Stimulated activated CD8-positive, alpha-beta memory T cell treated with anti-CD3 and anti-CD28 coated beads, Interleukin-15, amount 100 ng/mL, for 48 hours (primary cell): ENCODE data around the gene IL17D.
"Not testable (repeated sequence)": the region's sequence is repeated elsewhere in the genome, so short reads cannot be mapped to it uniquely, and the experiment has no call there.

ENCODE experiments used
- DNase-seq, 2 donors: peaks; one replicate each; pipeline ENCODE4 v3.0.0-alpha.2; 2020; ENCODE audit warnings: low read depth in 2 of 2

The IL17D gene

DNA sequence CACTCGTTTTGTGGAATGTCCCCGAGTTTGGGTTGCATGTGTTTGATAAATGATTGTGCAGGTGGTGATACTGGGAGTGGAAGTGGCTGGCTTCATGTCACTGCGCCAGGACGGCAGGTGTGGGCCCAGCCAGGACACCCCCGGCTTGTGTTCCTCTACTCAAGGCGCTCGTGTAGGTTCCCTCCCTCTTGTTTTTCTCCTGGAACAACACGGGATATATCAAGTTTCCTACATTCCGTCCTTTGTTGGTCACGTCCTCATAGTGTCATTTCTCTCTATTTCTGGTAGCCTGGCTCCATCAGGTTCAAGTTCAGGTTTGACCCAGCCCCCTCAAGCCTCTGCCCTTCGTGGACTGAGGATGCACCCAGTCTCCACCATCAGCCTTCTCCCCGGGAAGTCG is 16.3 kb downstream of the IL17D start:
- DNase-seq: no peak

DNA sequence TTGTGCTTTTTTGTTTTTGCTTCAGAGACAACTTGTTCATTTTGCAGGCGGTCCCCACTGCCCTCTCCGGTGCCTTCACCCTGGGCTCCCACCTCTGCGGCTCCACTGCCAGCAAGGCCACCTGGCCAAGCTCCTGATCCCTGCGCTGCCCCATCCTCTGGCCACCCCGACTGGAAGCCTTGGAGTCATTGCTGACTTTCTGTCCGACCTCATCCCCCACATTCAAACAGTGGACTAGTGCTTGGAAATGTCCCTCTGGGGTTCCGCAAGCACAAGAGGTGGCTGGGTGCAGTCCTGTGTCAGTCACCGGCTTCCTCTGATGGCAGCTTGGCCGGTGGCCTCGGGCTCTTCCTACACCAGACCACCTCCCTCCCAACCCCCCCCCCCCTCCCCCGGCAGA is 17.0 kb downstream of the IL17D start:
- no peak for DNase-seq

DNA sequence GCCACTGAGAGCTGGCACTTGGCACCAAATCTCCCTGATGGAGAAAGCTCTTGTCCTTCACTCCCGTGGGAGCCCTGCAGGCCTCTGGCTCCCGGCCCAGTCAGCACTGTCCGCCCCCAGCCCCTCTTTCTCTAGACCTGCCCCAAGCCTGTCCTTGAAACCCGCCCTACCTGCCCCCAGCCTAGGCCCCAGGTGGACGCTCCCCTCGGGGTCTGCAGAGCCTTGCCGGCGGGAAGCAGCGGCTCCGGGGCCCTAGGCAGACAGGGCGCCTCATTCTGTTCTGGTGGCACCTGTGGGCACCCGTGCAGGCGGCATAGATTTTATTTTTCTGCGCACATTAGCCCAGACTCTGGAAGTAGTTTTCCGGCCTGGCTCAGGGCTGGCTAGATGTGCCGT is 17.6 kb downstream of the IL17D start:
- no peak for DNase-seq

- DNase-seq: no peak
Observed at GRCh38 chr13:20721454-20722357, 18.2 kb downstream of the IL17D start.

- no peak for DNase-seq
Observed at GRCh38 chr13:20727856-20728255, 24.4 kb downstream of the IL17D start.

GRCh38 chr13:20728579-20729311 is 25.2 kb downstream of the IL17D start:
- DNase-seq: no peak

- DNase-seq: no peak
Observed at GRCh38 chr13:20729633-20730585, 26.4 kb downstream of the IL17D start.

DNA sequence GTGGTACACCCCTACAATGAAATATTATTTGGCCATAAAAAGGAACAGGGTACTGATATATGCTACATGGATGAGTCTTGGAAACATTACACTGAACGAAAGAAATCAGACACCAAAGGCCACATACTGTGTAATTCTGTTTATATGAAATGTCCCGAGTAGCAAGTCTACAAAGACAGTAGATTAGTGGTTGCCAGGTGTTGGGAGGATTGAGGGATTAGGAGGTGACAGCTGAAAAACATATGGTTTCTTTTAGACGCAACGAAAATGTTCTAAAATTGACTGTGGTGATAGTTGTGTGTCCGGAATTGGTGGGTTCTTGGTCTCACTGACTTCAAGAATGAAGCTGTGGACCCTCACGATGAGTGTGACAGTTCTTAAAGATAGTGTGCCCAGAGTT is 35.1 kb downstream of the IL17D start:
- no peak for DNase-seq

DNA sequence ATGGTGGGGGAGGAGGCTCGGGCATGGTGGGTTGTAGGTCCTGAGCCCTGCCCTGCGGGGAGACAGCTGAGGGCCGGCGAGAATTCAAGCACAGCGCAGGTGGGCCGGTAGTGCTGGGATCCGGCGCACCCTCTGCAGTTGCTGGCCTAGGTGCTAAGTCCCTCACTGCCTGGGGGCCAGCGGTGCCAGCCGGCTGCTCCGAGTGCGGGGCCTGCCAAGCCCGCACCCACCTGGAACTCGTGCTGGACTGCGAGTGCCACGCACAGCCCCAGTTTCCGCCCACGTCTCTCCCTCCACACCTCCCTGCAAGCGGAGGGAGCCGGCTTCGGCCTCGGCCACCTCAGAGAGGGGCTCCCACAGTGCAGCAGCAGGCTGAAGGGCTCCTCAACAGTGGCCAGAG is 36.5 kb downstream of the IL17D start:
- no peak for DNase-seq

GRCh38 chr13:20743830-20744404 is 40.4 kb downstream of the IL17D start:
- DNase-seq: not testable (repeated sequence)

- DNase-seq: no peak
Observed at GRCh38 chr13:20749377-20749776, 45.9 kb downstream of the IL17D start.

GRCh38 chr13:20754009-20754408 is 50.5 kb downstream of the IL17D start:
- no peak for DNase-seq

GRCh38 chr13:20760872-20761271 is 57.4 kb downstream of the IL17D start:
- DNase-seq: no peak

DNA sequence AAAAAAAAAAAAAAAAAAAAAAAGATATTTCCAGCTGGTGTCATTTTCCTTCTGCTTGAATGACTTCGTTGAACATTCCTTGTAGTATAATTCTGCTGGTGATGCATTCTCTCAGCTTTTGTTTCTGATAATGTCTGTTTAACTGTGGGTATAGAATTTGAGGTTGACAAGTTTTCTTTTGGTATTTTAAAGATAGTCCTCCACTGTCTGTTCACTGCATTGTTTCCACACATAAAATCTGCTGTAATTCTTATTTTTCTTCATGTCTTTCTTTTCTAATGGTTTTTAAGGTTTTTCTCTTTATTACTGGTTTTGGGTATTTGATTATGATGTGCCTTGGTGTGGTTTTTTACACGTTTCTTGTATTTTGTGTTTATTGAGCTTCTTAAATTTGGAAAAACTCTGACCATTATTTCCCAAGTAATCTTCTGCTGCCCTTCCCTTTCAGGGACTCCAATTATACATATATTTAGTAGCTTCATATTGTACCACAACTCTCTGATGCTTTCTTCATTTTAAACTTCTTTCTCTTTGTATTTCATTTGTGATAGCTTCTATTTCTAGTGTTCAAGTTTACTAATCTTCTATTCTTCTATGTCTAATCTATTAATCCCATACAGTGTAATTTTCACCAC is 63.9 kb downstream of the IL17D start:
- no peak for DNase-seq

DNA sequence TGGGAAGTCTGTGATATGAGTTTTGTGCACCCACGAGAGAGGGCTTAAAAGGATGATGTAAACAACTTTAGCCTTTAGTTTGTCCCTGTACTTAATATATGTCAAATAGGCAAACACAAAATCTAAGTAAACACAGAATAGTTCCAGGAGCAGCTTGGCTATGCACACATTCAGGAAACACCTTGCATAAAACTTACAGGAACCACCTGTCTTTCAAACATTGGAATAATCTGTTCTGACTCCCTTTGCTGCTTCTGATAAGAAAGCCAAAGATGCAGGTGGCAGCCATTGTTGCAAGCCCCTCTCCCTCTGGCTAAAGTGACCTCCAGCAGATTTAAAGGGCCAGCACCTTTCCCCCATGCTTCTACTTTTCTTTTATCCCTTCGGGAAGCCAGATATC is 65.6 kb downstream of the IL17D start:
- no peak for DNase-seq

GRCh38 chr13:20769834-20770233 is 66.3 kb downstream of the IL17D start:
- no peak for DNase-seq
